SW 1271 (cell line): ENCODE results near the gene ZNF32.
"Not testable (repeated sequence)": the region's sequence is repeated elsewhere in the genome, so short reads cannot be mapped to it uniquely, and the experiment has no call there.

Experiments
- DNase-seq, 2 experiments: peaks; one replicate each; lab custom pipeline; 2025; lab: John Stamatoyannopoulos, UW

Gene ZNF32

GRCh38 chr10:43627942-43628341, 20.7 kb downstream of the ZNF32 start:
- DNase-seq, result no peak

DNA sequence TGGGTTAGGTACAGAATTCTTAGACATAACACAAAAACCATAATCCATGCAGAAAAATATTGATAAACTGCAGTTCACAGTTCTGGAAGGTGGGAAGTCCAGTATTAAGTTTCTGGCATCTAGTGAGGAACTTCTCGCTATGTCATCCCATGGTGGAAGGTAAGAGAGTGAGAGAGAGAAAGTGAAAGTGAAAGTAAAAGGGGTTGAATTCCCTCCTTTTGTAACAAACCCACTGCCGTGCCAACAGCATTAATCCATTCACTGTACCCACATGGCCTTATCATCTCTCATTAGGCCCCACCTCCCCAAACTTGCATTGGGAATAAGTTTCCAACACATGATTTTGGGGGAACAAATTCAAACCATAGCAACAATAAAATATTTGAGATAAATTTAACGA, 25.3 kb downstream of the ZNF32 start:
- peak in 1 of 2 experiments; percentile 48 for DNase-seq

DNA sequence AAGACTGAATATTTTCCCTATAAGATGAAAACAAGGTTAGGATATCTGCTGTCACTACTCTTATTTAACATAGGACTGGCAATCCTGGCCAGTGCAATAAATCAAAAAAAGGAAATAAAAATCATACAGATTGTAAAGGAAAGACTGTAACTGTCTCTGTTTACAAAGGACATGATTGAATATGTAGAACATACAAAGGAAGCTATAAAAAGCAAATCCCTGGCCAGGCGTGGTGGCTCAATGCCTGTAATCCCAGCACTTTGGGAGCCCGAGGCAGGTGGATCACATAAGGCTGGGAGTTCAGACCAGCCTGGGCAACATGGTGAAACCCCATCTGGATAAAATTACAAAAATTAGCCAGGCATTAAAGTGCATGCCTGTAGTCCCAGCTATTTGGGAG, 26.6 kb downstream of the ZNF32 start:
- no peak for DNase-seq

DNA sequence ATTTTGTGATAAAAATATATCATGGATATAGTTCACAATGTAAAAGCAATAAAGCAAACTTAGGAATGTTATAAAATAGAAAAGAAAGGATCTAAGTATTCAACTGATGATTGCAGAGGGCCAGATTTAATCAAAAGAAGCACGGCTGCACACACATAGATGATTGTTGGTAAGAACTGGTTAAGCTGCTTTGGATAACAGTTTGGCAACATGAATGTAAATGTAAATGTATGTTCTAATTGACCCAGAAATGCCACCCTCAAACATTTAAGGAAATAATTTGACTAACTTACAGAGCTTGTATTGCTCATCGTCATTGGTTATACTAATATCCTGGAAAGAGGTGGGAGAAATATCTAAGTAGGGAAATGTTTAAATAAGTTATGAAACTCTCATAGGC, 29.3 kb downstream of the ZNF32 start:
- no peak for DNase-seq

DNA sequence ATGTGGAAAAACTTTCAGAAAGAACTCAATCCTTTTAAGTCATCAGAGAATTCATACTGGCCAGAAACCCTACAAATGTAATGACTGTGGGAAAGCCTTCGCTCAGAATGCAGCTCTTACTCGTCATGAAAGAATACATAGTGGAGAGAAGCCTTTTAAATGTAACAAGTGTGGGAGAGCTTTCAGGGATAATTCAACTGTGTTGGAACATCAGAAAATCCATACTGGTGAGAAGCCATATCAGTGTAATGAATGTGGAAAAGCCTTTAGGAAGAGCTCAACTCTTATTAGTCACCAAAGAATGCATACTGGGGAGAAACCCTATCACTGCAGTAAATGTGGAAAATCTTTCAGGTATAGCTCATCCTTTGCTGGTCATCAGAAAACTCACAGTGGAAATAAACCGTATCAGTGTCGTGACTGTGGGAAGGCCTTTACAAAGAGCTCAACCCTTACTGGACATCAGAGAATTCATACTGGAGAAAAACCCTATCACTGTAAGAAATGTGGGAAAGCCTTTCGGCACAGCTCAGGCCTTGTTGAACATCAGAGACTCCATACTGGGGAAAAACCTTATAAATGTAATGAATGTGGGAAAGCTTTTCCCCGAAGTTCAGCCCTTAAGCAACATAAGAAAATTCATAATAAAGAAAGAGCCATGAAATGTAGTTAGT, 31.8 kb downstream of the ZNF32 start:
- no peak for DNase-seq

DNA sequence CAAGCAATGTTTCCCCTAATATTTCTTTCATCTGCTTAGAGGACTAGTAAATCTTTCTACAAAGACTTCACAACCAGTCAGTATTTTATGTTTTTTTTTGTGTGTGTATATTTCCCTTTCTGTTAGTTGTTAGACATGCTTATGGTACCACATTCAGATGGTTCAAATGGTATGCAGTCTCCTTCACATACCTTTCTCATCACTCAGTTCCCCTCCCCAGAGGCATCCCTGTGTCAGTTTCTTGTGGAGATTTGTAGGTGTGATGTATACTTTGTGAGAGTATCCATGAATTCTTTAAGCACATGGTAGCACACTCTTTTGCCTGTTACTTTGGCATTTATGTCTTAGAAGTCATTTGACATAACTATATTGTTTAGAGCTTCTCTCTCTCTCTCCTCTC, 38.0 kb downstream of the ZNF32 start:
- peak in 1 of 2 experiments; percentile 8 for DNase-seq

DNA sequence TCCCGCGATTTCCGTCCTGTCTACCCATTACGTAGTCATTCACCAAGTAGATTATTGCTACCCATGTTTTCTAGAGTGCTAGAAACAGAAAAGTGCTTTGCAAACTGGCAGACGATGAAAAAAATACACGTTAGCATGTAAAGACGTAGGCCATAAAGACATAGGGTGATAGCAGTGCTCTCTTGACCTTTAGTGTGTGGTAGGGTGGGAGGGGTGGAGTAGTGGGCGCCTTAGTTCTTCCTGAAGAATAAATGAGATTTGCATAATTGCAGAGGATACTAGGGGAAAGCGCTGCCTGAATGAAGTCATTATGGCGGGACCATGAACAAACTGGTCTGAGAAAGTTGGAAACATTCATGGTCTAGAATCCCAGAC, 41.5 kb downstream of the ZNF32 start:
- no peak for DNase-seq

DNA sequence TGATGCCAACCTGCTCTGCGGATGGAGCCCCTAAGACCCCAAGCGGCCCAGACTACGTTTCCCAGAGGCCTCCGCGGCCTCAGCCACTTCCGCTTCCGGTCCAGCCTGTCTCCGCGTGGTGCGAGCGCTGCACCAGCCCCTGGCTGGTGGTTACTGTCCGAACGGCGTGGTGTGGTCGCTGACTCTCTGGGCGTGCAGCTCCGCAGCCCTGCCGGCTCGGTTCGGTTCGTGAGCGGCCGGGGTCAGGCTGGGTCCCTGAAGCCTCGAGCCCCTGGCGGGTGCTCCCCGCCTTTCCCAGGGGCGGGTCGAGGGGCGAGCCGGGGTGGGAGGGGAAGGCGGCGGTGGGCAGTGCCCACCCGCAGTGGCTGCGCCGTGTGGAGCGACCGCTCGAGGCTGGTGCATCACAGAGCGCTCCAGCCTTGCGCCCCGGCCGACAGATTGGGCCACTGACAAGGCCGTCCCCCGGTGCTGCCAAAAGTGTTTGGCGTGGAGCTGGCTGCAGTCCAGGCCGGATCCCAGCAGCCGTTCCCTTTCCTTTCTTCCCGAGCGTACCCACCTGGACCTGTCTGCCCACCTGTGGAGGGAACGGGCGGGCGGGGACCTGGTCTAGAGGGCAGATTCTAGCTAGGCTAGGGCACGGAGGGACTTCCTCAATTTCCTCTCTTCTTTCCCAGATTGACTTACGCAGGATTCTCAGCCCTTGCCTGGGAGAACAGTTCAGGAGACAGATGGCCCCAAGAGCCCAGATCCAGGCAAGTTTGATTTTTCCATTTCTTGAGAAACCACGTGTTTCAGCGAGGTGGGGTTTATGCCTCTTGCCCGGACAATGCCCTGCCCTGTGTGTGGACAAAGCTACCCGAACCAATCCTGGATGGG, 42.1 kb downstream of the ZNF32 start, which contains the start of gene ZNF485:
Gene ZNF485, plus strand, starts transcription at position 116 of the 876 bp plus-strand sequence. Its CDS starts 613 bp downstream, at position 729.
- DNase-seq, result peak; percentile 5 to 60

DNA sequence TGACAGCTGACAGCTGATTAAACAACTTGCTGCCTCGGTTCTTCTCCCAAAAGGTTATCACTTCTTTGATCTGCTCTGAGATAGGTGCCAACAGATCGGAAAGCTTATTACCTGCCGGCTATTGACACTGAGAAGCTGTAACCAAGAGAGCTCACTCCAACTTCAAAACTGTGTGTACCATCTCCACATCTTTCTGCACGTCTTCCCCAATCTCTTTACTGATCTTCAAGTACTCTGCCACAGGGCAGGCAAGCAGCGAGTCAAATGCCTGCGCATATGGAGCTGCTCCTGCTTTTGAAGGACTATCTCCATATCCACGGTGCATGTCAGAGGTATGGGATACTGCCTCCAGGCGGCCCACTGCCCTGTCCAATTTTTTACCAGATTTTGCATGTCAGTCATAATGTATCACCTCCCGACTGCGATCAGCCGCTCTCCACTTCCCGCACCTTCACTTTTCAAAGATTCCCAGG, 42.8 kb downstream of the ZNF32 start:
- DNase-seq, result no peak

DNA sequence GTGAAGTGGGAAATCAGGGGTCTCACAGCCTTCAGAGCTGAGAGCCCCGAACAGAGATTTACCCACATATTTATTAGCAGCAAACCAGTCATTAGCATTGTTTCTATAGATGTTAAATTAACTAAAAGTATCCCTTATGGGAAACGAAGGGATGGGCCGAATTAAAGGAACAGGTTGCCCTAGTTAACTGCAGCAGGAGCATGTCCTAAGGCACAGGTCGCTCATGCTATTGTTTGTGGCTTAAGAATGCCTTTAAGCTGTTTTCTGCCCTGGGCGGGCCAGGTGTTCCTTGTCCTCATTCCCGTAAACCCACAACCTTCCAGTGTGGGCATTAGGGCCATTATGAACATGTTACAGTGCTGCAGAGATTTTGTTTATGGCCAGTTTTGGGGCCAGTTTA, 47.1 kb downstream of the ZNF32 start:
- DNase-seq, result not testable (repeated sequence)

GRCh38 chr10:43599333-43599732, 49.3 kb downstream of the ZNF32 start:
- no peak for DNase-seq

DNA sequence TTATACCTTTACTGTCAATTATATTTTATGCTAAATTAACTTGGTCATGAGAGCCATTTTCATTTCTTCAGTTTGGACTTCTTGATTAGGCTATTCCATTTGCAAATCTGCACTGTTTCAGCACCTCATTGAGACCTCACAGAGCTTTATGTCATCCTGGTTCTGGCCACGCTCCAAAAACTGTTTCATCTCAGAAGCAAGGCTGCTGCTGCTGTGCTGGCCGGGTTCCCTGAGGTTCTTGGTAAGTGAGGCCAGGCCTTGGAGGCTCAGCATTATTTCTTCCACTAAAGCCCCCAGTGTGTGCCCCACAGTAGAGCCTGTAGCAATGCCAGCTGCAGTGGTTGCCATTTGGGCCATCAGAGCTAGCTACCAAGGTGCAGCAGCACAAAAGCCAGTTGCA, 50.2 kb downstream of the ZNF32 start:
- DNase-seq, result no peak

DNA sequence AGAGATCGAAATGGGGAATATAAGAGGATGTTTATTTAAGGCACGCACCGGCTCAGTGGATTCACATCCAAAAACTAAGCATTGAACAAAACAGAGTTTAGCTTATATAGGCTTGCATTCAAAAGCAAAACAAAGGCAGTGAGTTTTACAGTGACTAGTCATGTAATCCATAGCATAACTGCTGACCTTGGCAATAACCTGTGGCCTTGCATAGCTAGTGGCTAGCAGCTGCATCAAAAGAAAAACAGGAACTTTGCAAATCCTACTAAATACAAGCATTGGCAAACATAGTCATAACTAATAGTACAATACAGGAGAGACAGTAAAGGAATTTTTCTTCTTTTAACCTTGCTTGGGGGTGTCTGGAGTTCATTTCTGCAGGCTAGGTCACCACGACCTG, 52.1 kb downstream of the ZNF32 start:
- DNase-seq, result no peak

DNA sequence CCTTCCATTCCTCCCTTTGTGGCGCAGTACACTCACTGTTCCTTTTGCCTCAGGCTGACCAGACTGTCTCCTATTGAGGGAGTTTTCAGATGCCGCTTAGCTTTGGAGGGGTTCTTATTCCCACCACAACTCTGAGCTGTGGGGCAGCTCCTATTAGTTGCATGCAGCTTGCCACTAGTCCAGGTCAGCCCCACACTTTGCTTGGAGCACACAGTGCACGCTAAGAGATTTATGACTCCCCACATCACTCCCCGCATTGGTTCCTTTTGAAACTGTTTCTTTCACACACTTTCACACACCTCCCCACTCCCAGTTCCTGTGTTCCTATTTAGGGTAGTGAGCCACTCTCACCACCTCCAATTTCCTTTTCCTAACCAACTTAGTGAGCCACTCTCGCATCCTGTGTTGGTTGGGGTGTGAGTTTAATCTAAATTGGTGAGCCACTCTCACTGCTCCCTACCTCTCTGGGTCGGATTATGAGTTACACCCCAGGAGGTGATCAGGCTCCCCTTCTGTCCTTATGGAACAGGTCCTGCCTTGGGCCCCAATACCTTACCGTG, 52.9 kb downstream of the ZNF32 start:
- DNase-seq, result no peak

- DNase-seq, result no peak
Measured at GRCh38 chr10:43594944-43595589, 53.6 kb downstream of the ZNF32 start.
